Measurements from ENCODE around the gene ASB11.
A peak's percentile ranks its signal among the peaks of the same experiment; 100 is the strongest.

The ASB11 gene

GRCh38 chrX:15344106-15344505, 28.7 kb upstream of the ASB11 start:
- TF ChIP-seq, protein P1, sequence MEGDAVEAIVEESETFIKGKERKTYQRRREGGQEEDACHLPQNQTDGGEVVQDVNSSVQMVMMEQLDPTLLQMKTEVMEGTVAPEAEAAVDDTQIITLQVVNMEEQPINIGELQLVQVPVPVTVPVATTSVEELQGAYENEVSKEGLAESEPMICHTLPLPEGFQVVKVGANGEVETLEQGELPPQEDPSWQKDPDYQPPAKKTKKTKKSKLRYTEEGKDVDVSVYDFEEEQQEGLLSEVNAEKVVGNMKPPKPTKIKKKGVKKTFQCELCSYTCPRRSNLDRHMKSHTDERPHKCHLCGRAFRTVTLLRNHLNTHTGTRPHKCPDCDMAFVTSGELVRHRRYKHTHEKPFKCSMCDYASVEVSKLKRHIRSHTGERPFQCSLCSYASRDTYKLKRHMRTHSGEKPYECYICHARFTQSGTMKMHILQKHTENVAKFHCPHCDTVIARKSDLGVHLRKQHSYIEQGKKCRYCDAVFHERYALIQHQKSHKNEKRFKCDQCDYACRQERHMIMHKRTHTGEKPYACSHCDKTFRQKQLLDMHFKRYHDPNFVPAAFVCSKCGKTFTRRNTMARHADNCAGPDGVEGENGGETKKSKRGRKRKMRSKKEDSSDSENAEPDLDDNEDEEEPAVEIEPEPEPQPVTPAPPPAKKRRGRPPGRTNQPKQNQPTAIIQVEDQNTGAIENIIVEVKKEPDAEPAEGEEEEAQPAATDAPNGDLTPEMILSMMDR (IDR thresholded peaks at IDR 0.05; ENCODE audit: borderline replicate concordance, insufficient read depth, low read depth, low read length): no peak

DNA sequence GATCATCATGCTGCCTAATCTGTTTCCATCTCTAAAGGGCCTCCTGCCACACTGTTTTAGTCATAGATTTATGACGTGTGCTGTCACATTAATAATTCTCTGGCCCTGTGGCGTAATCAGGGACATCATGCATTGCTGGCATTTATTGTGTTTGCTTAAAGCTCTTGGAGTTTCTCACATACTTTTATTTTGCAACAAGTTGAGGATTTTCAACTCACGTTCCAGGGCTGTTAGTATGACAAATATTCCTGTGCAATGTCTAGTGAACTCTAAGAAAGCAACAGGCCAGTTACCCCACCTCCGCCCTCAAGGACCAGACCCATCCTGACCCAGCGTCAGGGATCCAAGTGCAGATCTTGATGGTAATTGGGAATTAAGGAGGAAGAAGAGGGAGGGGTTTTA, 27.6 kb upstream of the ASB11 start:
- TF ChIP-seq, protein P1 (IDR thresholded peaks at IDR 0.05; ENCODE audit: borderline replicate concordance, insufficient read depth, low read depth, low read length): no peak
- H3K4me3 ChIP-seq (ENCODE audit: low read depth, low read length): no peak overlapping the region

More at GRCh38 chrX:15344106-15344505, 28.7 kb upstream of the ASB11 start:
- no peak overlapping the region for H3K4me3 ChIP-seq (ENCODE audit: low read depth, low read length)

GRCh38 chrX:15340867-15341266, 25.4 kb upstream of the ASB11 start:
- H3K4me3 ChIP-seq (ENCODE audit: low read depth, low read length): no peak overlapping the region
- TF ChIP-seq, protein P1 (IDR thresholded peaks at IDR 0.05; ENCODE audit: borderline replicate concordance, insufficient read depth, low read depth, low read length): no peak

DNA sequence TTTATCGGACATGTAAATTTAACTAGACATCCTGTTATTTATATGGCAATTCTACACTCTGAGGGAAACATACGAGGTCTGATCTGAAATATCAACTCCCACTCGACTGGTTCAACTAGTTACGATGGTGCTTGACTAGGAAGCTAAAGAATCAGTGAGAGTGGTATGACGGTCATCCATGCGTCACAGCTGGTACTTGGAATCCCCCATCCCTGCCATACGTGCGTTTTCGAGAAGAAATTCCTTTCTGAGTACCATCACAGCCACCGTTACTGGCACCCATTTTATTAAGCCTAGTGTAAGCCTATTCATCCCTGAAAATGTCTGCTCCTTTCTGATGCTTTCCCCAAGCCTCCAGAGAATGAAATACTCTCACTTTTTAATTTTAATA, 20.6 kb upstream of the ASB11 start:
- H3K4me3 ChIP-seq (ENCODE audit: low read depth, low read length): peak overlapping the region; percentile 8
- TF ChIP-seq, protein P1 (IDR thresholded peaks at IDR 0.05; ENCODE audit: borderline replicate concordance, insufficient read depth, low read depth, low read length): no peak

GRCh38 chrX:15335135-15336022, 19.9 kb upstream of the ASB11 start, which contains the start of gene PIGA:
PIGA (minus strand) TSS chrX:15335523; CDS start chrX:15331930, 3,593 bp downstream.
- H3K4me3 ChIP-seq (ENCODE audit: low read depth, low read length): peak within 1 kb of the TSS; percentile 74
- TF ChIP-seq, protein P1 (IDR thresholded peaks at IDR 0.05; ENCODE audit: borderline replicate concordance, insufficient read depth, low read depth, low read length): no peak

- H3K4me3 ChIP-seq (ENCODE audit: low read depth, low read length): peak overlapping the region; percentile 74
- TF ChIP-seq, protein P1 (IDR thresholded peaks at IDR 0.05; ENCODE audit: borderline replicate concordance, insufficient read depth, low read depth, low read length): no peak
Measured at GRCh38 chrX:15334561-15334960, 19.1 kb upstream of the ASB11 start.

- no peak overlapping the region for H3K4me3 ChIP-seq (ENCODE audit: low read depth, low read length)
- TF ChIP-seq, protein P1 (IDR thresholded peaks at IDR 0.05; ENCODE audit: borderline replicate concordance, insufficient read depth, low read depth, low read length): no peak
Measured at GRCh38 chrX:15328821-15329220, 13.4 kb upstream of the ASB11 start.

Measured in GM12875 (cell line).